HEK293 (cell line): Measurements from ENCODE around the gene CD300LB.

Experiments used
- KLF1 ChIP-seq: fragments of 450-650 bp; formaldehyde crosslinking; IDR thresholded peaks from 2 replicates; pipeline ENCODE4 v1.5.1; 2016; ENCODE audit warnings: missing biosample characterization, missing genetic modification characterization
- TF ChIP-seq, protein P1 (sequence below): fragments of 450-650 bp; formaldehyde crosslinking; IDR thresholded peaks from 2 replicates; pipeline ENCODE4 v1.5.1; 2016; ENCODE audit warnings: missing biosample characterization, missing genetic modification characterization

DNA sequence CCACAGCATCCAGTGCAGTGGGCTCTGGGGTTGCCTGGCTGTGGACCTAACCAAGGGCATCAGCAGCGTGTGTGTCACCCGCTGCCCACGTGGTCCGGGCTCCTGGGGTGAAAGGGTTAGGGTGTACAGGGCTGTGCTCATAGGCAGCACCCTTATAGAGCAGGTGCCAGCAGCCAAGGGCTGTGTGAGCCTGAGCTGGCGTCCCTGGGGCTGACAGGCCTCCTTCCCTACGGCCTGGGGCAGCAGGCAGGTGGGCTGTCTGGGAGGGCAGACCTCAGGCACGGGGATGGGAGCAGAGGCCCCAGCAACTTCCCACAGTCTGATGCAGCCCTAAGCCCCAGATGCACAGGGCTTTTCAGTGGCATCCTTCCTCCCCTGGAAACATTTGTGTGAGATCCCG, 51.0 kb downstream of the CD300LB start:
- TF ChIP-seq, protein P1, sequence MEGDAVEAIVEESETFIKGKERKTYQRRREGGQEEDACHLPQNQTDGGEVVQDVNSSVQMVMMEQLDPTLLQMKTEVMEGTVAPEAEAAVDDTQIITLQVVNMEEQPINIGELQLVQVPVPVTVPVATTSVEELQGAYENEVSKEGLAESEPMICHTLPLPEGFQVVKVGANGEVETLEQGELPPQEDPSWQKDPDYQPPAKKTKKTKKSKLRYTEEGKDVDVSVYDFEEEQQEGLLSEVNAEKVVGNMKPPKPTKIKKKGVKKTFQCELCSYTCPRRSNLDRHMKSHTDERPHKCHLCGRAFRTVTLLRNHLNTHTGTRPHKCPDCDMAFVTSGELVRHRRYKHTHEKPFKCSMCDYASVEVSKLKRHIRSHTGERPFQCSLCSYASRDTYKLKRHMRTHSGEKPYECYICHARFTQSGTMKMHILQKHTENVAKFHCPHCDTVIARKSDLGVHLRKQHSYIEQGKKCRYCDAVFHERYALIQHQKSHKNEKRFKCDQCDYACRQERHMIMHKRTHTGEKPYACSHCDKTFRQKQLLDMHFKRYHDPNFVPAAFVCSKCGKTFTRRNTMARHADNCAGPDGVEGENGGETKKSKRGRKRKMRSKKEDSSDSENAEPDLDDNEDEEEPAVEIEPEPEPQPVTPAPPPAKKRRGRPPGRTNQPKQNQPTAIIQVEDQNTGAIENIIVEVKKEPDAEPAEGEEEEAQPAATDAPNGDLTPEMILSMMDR (tag by site-specific recombination) = no peak
- TF ChIP-seq KLF1 (tag by site-specific recombination) = no peak
